ENCODE data around the gene PSORS1C2. TPM values are rescaled to one million over a fixed set of nuclear protein-coding genes. Genes with fewer than 3 reads are reported as not detected.

PSORS1C2 gene
- total RNA-seq, 2 experiments from 2014 or later: not detected

DNA sequence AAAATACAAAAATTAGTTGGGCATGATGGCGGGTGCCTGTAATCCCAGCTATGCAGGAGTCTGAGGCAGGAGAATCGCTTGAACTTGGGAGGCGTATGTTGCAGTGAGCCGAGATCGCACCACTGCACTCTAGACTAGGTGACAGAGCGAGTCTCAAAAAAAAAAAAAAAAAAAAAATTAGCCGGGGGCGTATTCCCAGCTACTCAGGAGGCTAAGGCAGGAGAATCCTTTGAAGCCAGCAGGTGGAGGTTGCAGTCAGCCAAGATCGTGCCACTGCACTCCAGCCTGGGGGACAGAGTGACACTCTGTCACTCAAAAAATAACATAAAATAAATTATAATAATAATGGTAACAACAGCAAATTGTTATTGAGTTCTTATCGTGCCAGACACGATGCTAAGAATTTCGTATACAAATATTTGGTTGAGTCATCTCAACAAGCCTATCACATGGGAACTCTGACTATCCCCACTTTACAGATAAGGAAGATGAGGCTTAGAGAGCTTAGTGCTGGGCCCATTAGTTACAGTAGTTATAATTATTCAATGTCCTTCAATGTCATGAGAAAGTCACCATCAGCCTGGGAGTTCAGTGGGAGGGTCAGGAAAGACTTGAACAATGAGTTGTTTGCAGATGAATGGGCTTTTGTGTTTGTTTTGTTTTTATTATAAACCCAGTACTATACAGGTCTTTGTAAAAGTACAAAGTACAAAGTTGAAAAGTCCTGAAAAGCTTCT lies 45.9 kb downstream of the PSORS1C2 start:
- H3K36me3 Mint-ChIP-seq (ENCODE audit: low read depth): no peaks in the 10 kb centered on the region
- Histone ChIP-seq H3K27me3 (ENCODE audit: control insufficient read depth in 1 of 2, insufficient read depth in 2 of 2, low read length in 2 of 2) (no peaks in the 10 kb centered on the region), H3K9me3 (ENCODE audit: control insufficient read depth in 1 of 2, insufficient read depth in 1 of 2, low read length in 2 of 2) (no peaks in the 10 kb centered on the region), H3K27ac (ENCODE audit: low read depth in 1 of 2, low read length in 2 of 2) (no peak overlapping the region), H3K4me3 (ENCODE audit: low read length) (no peak overlapping the region), H3K4me1 (ENCODE audit: insufficient read depth, low read length) (peaks cover 52% of the 10 kb centered on the region), H3K36me3 (ENCODE audit: insufficient read depth, low read length) (no peaks in the 10 kb centered on the region)
- peaks cover 62% of the 10 kb centered on the region for H3K4me1 Mint-ChIP-seq (ENCODE audit: low read depth)
- no peak overlapping the region for H3K27ac Mint-ChIP-seq
- ATAC-seq (ENCODE audit: poor library complexity) (no peak), DNase-seq (no peak)
- no peaks in the 10 kb centered on the region for H3K27me3 Mint-ChIP-seq
- H3K9me3 Mint-ChIP-seq: no peaks in the 10 kb centered on the region
- CTCF ChIA-PET: interaction anchor here (1.2 to 2.3 kb wide), 3 partner anchors 13 to 362 kb away, joined by 3 to 12 read pairs (median 8); no protein-coding TSS in a partner anchor
- no peak overlapping the region for H3K4me3 Mint-ChIP-seq
- TF ChIP-seq, protein P1, sequence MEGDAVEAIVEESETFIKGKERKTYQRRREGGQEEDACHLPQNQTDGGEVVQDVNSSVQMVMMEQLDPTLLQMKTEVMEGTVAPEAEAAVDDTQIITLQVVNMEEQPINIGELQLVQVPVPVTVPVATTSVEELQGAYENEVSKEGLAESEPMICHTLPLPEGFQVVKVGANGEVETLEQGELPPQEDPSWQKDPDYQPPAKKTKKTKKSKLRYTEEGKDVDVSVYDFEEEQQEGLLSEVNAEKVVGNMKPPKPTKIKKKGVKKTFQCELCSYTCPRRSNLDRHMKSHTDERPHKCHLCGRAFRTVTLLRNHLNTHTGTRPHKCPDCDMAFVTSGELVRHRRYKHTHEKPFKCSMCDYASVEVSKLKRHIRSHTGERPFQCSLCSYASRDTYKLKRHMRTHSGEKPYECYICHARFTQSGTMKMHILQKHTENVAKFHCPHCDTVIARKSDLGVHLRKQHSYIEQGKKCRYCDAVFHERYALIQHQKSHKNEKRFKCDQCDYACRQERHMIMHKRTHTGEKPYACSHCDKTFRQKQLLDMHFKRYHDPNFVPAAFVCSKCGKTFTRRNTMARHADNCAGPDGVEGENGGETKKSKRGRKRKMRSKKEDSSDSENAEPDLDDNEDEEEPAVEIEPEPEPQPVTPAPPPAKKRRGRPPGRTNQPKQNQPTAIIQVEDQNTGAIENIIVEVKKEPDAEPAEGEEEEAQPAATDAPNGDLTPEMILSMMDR (IDR thresholded peaks at IDR 0.05): no peak
- POLR2A ChIA-PET: interaction anchor here (0.6 to 1.5 kb wide), 4 partner anchors 22 to 362 kb away, joined by 3 to 5 read pairs (median 3); partner anchors contain the start of gene PSORS1C1
- intact Hi-C loops (cut with DNase I, micrococcal nuclease): no loop called here

DNA sequence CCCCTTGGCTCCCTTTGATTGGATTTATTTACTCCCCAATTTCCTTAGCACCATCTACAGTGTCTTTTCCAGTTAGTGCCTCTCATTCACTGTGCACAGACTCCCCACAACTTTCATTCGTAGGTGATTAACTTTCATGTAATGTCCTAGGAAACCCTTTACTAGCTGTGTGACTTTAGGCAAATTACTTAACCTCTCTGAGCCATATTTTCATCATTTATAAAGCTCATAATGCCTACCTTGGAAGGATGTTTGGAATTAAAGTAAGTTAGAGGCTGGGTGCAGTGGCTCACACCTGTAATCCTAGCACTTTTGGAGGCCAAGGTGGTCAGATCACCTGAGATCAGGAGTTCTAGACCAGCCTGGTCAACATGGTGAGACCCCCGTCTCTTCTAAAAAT lies 46.6 kb downstream of the PSORS1C2 start:
- Histone ChIP-seq H3K36me3 (ENCODE audit: insufficient read depth, low read length) (no peaks in the 10 kb centered on the region), H3K4me3 (ENCODE audit: low read length) (no peak overlapping the region), H3K27ac (ENCODE audit: low read depth in 1 of 2, low read length in 2 of 2) (no peak overlapping the region), H3K4me1 (ENCODE audit: insufficient read depth, low read length) (peaks cover 50% of the 10 kb centered on the region), H3K9me3 (ENCODE audit: control insufficient read depth in 1 of 2, insufficient read depth in 1 of 2, low read length in 2 of 2) (no peaks in the 10 kb centered on the region), H3K27me3 (ENCODE audit: control insufficient read depth in 1 of 2, insufficient read depth in 2 of 2, low read length in 2 of 2) (no peaks in the 10 kb centered on the region)
- TF ChIP-seq, protein P1 (IDR thresholded peaks at IDR 0.05): no peak
- H3K4me3 Mint-ChIP-seq: no peak overlapping the region
- DNase-seq (no peak), ATAC-seq (ENCODE audit: poor library complexity) (no peak)
- H3K27ac Mint-ChIP-seq: no peak overlapping the region
- intact Hi-C loops (cut with DNase I, micrococcal nuclease): no loop called here
- no peaks in the 10 kb centered on the region for H3K36me3 Mint-ChIP-seq (ENCODE audit: low read depth)
- ChIA-PET CTCF (interaction anchor here (2.3 kb wide), 2 partner anchors 12 to 361 kb away, joined by 8 to 12 read pairs; no protein-coding TSS in a partner anchor), POLR2A (no interaction called here)
- H3K27me3 Mint-ChIP-seq: no peaks in the 10 kb centered on the region
- H3K4me1 Mint-ChIP-seq (ENCODE audit: low read depth): peaks cover 62% of the 10 kb centered on the region
- no peaks in the 10 kb centered on the region for H3K9me3 Mint-ChIP-seq

DNA sequence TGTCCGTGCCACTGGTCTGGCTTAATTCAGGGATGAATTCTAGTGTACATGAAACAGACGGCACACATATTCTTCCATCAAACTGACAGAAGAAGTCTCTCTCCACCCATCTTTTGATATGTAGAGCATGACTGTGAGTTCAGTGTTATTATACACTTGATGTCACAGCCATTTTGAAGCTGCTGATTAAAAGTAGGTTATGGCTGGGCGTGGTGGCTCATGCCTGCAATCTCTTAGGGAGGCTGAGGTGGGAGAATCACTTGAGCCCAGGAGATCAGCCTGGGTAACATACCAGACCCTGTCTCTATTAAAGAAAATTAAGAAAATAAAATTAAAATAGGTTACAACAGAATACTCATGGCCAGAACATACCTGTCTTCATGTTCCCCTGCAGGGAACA lies 47.2 kb downstream of the PSORS1C2 start:
- no peaks in the 10 kb centered on the region for H3K9me3 ChIP-seq (ENCODE audit: control insufficient read depth in 1 of 2, insufficient read depth in 1 of 2, low read length in 2 of 2)
- ChIA-PET POLR2A (no interaction called here), CTCF (interaction anchor here (2.3 kb wide), 2 partner anchors 12 to 361 kb away, joined by 8 to 10 read pairs; no protein-coding TSS in a partner anchor)
- no peak overlapping the region for H3K4me3 ChIP-seq (ENCODE audit: low read length)
- no peaks in the 10 kb centered on the region for H3K27me3 Mint-ChIP-seq
- H3K36me3 Mint-ChIP-seq (ENCODE audit: low read depth): no peaks in the 10 kb centered on the region
- TF ChIP-seq, protein P1 (IDR thresholded peaks at IDR 0.05): no peak
- DNase-seq (no peak), ATAC-seq (ENCODE audit: poor library complexity) (no peak)
- H3K4me3 Mint-ChIP-seq: no peak overlapping the region
- H3K27me3 ChIP-seq (ENCODE audit: control insufficient read depth in 1 of 2, insufficient read depth in 2 of 2, low read length in 2 of 2): no peaks in the 10 kb centered on the region
- H3K36me3 ChIP-seq (ENCODE audit: insufficient read depth, low read length): no peaks in the 10 kb centered on the region
- H3K4me1 Mint-ChIP-seq (ENCODE audit: low read depth): peaks cover 57% of the 10 kb centered on the region
- no peak overlapping the region for H3K27ac Mint-ChIP-seq
- no peaks in the 10 kb centered on the region for H3K9me3 Mint-ChIP-seq
- no peak overlapping the region for H3K27ac ChIP-seq (ENCODE audit: low read depth in 1 of 2, low read length in 2 of 2)
- intact Hi-C loops (cut with DNase I, micrococcal nuclease): no loop called here
- peaks cover 44% of the 10 kb centered on the region for H3K4me1 ChIP-seq (ENCODE audit: insufficient read depth, low read length)

All from CD4-positive, alpha-beta T cell (primary cell).